ENCODE data around the gene TIMMDC1. TPM values are rescaled to one million over a fixed set of nuclear protein-coding genes. Genes with fewer than 3 reads are reported as not detected.
"Not testable (repeated sequence)": the region's sequence is repeated elsewhere in the genome, so short reads cannot be mapped to it uniquely, and the experiment has no call there.

The TIMMDC1 gene
- polyA plus RNA-seq, 5 donors, result 89.7 to 103 (median 95.0) TPM

GRCh38 chr3:119507404-119507803 is 9.1 kb downstream of the TIMMDC1 start:
- DNase-seq, result no peak

GRCh38 chr3:119508172-119508845 is 10.0 kb downstream of the TIMMDC1 start:
- no peak for DNase-seq

DNA sequence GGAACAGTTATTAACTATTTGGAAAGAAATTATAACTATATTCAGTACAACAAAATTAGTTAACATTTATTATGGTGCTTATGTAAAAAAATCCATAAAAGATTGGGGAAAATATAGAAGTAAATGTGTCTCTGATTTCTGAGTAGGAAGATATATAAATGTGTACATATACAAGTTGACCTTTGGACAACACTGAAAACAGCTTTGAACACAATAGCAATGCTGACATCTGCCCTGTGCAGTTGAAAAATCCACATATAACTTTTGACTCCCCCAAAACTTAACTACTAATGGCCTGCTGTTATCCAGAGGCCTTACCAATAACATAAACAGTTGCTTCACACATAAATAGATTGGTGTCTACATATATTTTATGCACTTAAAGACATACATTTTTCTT is 12.3 kb downstream of the TIMMDC1 start:
- no peak for DNase-seq

- DNase-seq, result no peak
Measured at GRCh38 chr3:119514637-119515036, 16.3 kb downstream of the TIMMDC1 start.

- no peak for DNase-seq
Measured at GRCh38 chr3:119517112-119517511, 18.8 kb downstream of the TIMMDC1 start.

GRCh38 chr3:119518026-119518425 is 19.7 kb downstream of the TIMMDC1 start:
- DNase-seq, result no peak

GRCh38 chr3:119524931-119525662 is 26.8 kb downstream of the TIMMDC1 start:
- no peak for DNase-seq

DNA sequence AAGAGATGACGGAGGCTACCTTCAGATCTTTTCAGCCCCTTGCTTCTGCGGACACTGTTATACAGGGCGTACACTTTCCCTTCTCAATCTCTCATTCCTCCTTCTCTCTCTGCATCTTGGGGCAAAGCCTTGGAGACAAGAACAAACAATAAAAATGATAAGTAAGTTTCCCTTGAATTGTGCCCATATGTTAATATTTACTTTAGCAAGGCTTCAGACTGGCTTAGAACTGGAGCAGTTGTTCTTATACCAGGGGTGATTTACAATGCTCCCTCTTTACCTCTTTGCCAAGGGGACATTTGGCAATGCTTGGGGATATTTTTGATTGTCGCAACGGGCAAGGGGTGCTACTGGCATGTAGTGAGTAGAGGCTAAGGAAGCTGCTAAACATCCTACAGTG is 29.4 kb downstream of the TIMMDC1 start:
- no peak for DNase-seq

GRCh38 chr3:119529883-119530282 is 31.5 kb downstream of the TIMMDC1 start:
- DNase-seq, result peak in 1 of 2 donors; percentile 42

- DNase-seq, result peak; percentile 78 to 82
Measured at GRCh38 chr3:119530456-119530855, 32.1 kb downstream of the TIMMDC1 start.

DNA sequence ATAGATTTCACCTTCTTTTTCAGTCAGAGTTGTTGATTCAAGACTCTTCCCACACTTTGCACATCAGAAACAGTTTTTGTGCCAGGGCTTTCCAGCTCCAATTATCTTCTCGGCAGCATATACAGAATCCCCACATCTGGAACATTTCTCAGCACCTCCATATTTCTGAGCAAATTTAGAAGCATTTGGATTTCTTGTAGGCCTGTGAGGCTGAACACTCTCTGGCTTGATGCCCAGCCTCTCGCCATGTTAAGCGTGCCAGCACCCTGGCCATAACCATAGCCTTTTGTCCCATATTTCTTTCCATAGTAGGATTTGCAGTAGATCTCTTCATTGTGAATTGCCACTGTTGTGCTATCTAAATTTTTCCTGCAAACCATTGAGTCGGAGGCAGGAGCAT is 32.8 kb downstream of the TIMMDC1 start:
- peak; percentile 77 to 81 for DNase-seq

DNA sequence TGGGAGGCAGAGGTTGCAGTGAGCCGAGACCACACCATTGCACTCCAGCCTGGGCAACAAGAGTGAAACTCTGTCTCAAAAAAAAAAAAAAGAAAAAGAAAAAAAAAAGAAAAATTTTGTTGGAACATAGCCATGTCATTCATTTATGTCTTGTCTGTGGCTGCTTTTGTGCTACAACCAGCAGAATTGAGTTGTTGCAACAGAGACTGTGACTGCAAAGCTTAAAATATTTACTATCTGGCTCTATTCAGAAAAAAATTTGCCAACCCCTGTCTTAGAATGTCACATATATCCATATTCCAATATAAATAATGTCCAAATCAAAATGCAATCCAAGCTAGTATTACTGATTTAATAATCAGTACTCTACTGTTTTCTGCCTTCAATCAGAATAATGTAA is 35.9 kb downstream of the TIMMDC1 start:
- peak; percentile 33 to 41 for DNase-seq

- DNase-seq, result no peak
Measured at GRCh38 chr3:119536757-119537156, 38.4 kb downstream of the TIMMDC1 start.

GRCh38 chr3:119538772-119539171 is 40.4 kb downstream of the TIMMDC1 start:
- no peak for DNase-seq

GRCh38 chr3:119541547-119541946 is 43.2 kb downstream of the TIMMDC1 start:
- no peak for DNase-seq

GRCh38 chr3:119542168-119542767 is 43.9 kb downstream of the TIMMDC1 start:
- DNase-seq, result no peak

DNA sequence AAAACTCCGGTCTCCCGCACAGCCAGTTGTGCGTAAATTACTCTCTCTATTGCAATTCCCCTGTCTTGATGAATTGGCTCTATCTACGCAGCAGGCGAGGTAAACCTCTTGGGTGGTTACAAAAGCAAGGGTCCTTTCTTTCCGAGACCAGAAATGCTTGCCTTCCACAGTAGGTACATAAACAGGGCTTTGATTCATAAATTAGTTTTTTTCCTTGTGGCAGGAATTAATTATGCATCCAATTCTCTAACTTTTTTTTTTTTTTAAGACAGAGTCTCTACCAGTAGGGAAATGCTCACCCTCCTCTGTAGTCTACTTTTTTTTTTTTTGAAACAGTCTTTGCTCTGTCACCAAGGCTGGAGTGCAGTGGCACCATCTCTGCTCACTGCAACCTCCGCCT is 44.8 kb downstream of the TIMMDC1 start:
- DNase-seq, result no peak

DNA sequence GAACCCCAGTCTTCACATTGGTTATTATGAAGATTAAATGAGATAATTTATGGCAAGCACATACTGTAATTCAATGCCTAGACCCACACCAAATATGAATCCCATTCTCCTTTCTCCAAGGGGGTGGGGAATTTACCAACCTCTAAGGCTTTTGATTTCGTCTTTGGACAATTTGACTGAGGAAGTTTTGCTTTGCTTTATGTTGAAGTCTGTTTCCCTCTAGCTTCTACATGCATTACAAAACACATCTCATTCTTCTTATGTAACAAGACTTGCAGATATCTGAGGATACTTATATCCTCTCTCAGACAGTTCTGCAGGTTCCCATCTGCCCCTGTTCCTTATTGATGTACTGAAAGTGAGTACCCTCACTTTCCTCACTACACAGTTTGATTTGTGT is 48.9 kb downstream of the TIMMDC1 start:
- no peak for DNase-seq

GRCh38 chr3:119548341-119548740 is 50.0 kb downstream of the TIMMDC1 start:
- no peak for DNase-seq

DNA sequence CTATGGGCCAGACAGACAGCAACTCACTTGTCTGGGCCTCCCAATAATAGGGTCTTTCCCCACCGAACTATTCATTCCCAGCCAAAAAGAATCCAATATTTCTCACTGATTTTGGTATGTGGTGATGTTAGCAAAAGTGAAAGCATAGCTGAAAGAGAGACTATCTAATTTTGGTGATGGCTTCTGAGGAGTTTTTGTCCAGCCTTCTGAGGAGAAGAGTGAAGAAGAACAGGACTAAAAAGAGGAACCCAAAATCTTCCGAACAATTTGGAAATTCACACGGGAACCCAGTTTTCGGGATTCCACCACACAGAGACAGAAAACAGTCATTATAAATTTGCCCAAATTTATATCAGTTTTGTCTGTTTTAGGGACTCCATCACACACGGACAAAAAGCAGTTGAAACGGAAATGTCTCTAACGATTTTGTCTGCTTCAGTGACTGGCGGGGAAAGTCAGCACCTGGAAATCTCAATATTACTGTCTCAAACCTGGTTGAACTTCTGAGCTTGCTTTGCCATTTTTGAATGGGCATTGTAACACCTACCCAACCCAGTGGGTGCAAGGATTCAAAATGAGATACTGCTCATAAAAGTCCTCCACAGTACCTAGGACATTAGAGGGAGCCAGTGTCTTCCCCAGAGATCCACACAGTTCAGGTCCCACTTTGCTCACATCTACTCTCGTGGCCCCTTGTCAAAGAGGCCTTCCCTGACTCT is 52.0 kb downstream of the TIMMDC1 start:
- no peak for DNase-seq

GRCh38 chr3:119551598-119551997 is 53.3 kb downstream of the TIMMDC1 start:
- no peak for DNase-seq

- DNase-seq, result not testable (repeated sequence)
Measured at GRCh38 chr3:119552928-119553327, 54.6 kb downstream of the TIMMDC1 start.
